MCF 10A (cell line): ENCODE data around the gene XRCC3. TPM values are rescaled to one million over a fixed set of nuclear protein-coding genes. Genes with fewer than 3 reads are reported as not detected.
"Not testable (repeated sequence)": the region's sequence is repeated elsewhere in the genome, so short reads cannot be mapped to it uniquely, and the experiment has no call there.

Experiments used
- BruUV-seq: library from RNA; stranded (reverse); fragments of 400-500 nt; replicated peaks from 2 replicates; lab custom pipeline; 2021; lab: Mats Ljungman, UMichigan
- CTCF ChIA-PET: fragments of 300-600 bp; sonication (Branson Sonifier 250); formaldehyde crosslinking; extraction: SDS; loops from one replicate; lab custom pipeline; 2021; ENCODE audit warnings: antibody characterized with exemption, inconsistent platforms; lab: Yijun Ruan, JAX
- POLR2A ChIA-PET: fragments of 300-600, 350-650 bp; sonication (Branson Sonifier 250); formaldehyde crosslinking; extraction: SDS; loops from one replicate; lab custom pipeline; 2020; ENCODE audit warnings: antibody characterized with exemption, inconsistent platforms; lab: Yijun Ruan, JAX
- DNase-seq: peaks from one replicate; pipeline ENCODE4 v3.0.0-alpha.2; 2018; ENCODE audit not compliant: unreplicated experiment
- H3K27ac Mint-ChIP-seq: one replicate; pipeline ENCODE4 v1.8.0; 2022; ENCODE audit warnings: mild to moderate bottlenecking, low read depth, mixed read lengths; ENCODE audit not compliant: unreplicated experiment
- H3K27me3 Mint-ChIP-seq: one replicate; pipeline ENCODE4 v1.8.0; 2022; ENCODE audit warnings: mixed read lengths; ENCODE audit not compliant: insufficient read depth, unreplicated experiment
- H3K36me3 Mint-ChIP-seq: one replicate; pipeline ENCODE4 v1.8.0; 2022; ENCODE audit warnings: mild to moderate bottlenecking, moderate library complexity, mixed read lengths; ENCODE audit not compliant: insufficient read depth, unreplicated experiment
- H3K4me1 Mint-ChIP-seq: one replicate; pipeline ENCODE4 v1.8.0; 2022; ENCODE audit warnings: mixed read lengths; ENCODE audit not compliant: insufficient read depth, unreplicated experiment
- H3K4me3 Mint-ChIP-seq: one replicate; pipeline ENCODE4 v1.8.0; 2022; ENCODE audit warnings: mild to moderate bottlenecking, moderate library complexity, mixed read lengths; ENCODE audit not compliant: unreplicated experiment
- H3K9me3 Mint-ChIP-seq: one replicate; pipeline ENCODE4 v1.8.0; 2022; ENCODE audit warnings: mixed read lengths; ENCODE audit not compliant: unreplicated experiment
- intact Hi-C: fragments of 100-400 bp; cut with micrococcal nuclease; formaldehyde crosslinking; loops from 2 replicates; pipeline ENCODE4 v1.14.1; 2022
- total RNA-seq: library from RNA; stranded (reverse); gene quantifications from 2 replicates; pipeline ENCODE4 v1.2.3, GENCODE V29; 2022
- TF ChIP-seq, protein P1 (sequence below): fragments of 200-600 bp; IDR thresholded peaks from one replicate; pipeline ENCODE4 v1.8.0; 2022; ENCODE audit warnings: antibody characterized with exemption, mild to moderate bottlenecking; ENCODE audit not compliant: unreplicated experiment

Gene XRCC3
- total RNA-seq, 1 experiment from 2014 or later, result 17.5 TPM

DNA sequence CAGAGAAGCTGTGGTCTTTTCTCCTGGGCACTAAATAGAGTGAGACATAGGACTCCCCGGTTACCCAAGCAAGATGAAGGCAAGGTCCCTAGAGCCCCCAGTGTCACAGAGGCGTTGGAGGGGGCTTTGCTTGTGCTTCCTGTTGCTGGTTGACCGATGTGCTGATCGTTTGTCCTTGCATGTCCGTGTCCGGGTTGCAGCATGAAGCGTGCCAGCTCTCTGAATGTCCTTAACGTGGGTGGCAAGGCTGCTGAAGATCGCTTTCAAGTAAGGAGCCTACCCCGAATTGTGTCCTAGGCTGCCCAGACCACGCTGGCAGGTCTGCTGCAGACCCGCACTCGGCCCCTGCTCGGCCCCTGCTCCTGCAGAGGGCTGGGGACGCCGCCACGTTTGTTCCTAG is 23.1 kb downstream of the XRCC3 start:
- CTCF ChIA-PET, result interaction anchor here (0.6 to 1.4 kb wide), 3 partner anchors 12 to 118 kb away, joined by 3 to 5 read pairs (median 3); no protein-coding TSS in a partner anchor

DNA sequence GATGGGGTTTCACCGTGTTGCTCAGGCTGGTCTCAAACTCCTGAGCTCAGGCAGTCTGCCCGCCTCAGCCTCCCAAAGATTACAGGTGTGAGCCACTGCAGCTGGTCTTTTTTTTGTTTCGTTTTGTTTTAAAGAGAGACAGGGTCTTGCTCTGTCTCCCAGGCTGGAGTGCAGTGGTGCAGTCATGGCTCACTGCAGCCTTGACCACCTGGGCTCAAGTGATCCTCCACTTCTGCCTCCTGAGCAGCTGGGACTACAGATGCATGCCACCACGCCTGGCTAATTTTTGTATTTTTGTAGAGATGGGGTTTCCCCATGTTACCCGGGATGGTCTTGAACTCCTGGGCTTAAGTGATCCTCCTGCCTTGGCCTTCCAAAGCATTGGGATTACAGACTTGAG is 23.6 kb downstream of the XRCC3 start:
- Mint-ChIP-seq H3K4me1 (peaks cover 13% of the 10 kb centered on the region), H3K36me3 (peaks cover 80% of the 10 kb centered on the region)
- CTCF ChIA-PET, result interaction anchor here (0.5 to 1.5 kb wide), 3 partner anchors 12 to 121 kb away, joined by 3 to 6 read pairs (median 3); no protein-coding TSS in a partner anchor
- H3K27me3 Mint-ChIP-seq, H3K4me3 Mint-ChIP-seq, DNase-seq, BruUV-seq, H3K27ac Mint-ChIP-seq, intact Hi-C loops, H3K9me3 Mint-ChIP-seq: not testable (repeated sequence)
- POLR2A ChIA-PET, result interaction anchor here (1.0 to 1.4 kb wide), 2 partner anchors 11 to 20 kb away, joined by 3 to 5 read pairs; no protein-coding TSS in a partner anchor

More for the DNA sequence above, 23.1 kb downstream of the XRCC3 start:
- Mint-ChIP-seq H3K4me1 (peaks cover 14% of the 10 kb centered on the region), H3K36me3 (peaks cover 75% of the 10 kb centered on the region), H3K9me3 (no peaks in the 10 kb centered on the region), H3K27ac (no peak overlapping the region), H3K4me3 (no peak overlapping the region), H3K27me3 (no peaks in the 10 kb centered on the region)
- TF ChIP-seq, protein P1, sequence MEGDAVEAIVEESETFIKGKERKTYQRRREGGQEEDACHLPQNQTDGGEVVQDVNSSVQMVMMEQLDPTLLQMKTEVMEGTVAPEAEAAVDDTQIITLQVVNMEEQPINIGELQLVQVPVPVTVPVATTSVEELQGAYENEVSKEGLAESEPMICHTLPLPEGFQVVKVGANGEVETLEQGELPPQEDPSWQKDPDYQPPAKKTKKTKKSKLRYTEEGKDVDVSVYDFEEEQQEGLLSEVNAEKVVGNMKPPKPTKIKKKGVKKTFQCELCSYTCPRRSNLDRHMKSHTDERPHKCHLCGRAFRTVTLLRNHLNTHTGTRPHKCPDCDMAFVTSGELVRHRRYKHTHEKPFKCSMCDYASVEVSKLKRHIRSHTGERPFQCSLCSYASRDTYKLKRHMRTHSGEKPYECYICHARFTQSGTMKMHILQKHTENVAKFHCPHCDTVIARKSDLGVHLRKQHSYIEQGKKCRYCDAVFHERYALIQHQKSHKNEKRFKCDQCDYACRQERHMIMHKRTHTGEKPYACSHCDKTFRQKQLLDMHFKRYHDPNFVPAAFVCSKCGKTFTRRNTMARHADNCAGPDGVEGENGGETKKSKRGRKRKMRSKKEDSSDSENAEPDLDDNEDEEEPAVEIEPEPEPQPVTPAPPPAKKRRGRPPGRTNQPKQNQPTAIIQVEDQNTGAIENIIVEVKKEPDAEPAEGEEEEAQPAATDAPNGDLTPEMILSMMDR, result no peak
- no peak for DNase-seq
- POLR2A ChIA-PET, result interaction anchor here (1.0 to 1.4 kb wide), 2 partner anchors 12 to 19 kb away, joined by 3 to 5 read pairs; no protein-coding TSS in a partner anchor
- no TSS peak for BruUV-seq
- intact Hi-C loops, result no loop called here

DNA sequence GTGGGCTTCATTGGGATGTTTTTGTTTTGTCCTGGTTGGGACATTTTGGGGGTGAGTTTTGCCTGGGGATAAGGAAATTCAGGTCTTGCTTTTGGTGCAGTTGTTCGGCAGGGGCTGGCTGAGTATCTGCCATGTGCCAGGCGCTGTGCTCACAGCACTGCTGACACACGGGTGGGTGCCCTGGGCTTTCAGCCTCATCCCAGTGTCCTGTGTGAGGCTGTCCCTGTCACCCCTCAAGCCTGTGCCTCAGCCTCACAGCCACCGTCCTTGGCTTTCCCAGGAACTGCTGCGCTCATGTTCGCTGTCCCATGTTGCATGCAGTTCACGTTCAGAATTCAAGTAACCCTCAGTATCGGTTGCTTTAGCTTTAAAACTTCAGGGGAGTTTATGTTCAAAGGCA is 24.9 kb downstream of the XRCC3 start:
- Mint-ChIP-seq H3K4me3 (no peak overlapping the region), H3K4me1 (peaks cover 9% of the 10 kb centered on the region), H3K27ac (no peak overlapping the region), H3K27me3 (no peaks in the 10 kb centered on the region), H3K9me3 (no peaks in the 10 kb centered on the region), H3K36me3 (peaks cover 78% of the 10 kb centered on the region)
- no TSS peak for BruUV-seq
- POLR2A ChIA-PET, result no interaction called here
- TF ChIP-seq, protein P1, result no peak
- intact Hi-C loops, result no loop called here
- DNase-seq, result no peak
- CTCF ChIA-PET, result interaction anchor here (1.5 kb wide), 1 partner anchor 10 kb away, joined by 6 read pairs; no protein-coding TSS in a partner anchor

DNA sequence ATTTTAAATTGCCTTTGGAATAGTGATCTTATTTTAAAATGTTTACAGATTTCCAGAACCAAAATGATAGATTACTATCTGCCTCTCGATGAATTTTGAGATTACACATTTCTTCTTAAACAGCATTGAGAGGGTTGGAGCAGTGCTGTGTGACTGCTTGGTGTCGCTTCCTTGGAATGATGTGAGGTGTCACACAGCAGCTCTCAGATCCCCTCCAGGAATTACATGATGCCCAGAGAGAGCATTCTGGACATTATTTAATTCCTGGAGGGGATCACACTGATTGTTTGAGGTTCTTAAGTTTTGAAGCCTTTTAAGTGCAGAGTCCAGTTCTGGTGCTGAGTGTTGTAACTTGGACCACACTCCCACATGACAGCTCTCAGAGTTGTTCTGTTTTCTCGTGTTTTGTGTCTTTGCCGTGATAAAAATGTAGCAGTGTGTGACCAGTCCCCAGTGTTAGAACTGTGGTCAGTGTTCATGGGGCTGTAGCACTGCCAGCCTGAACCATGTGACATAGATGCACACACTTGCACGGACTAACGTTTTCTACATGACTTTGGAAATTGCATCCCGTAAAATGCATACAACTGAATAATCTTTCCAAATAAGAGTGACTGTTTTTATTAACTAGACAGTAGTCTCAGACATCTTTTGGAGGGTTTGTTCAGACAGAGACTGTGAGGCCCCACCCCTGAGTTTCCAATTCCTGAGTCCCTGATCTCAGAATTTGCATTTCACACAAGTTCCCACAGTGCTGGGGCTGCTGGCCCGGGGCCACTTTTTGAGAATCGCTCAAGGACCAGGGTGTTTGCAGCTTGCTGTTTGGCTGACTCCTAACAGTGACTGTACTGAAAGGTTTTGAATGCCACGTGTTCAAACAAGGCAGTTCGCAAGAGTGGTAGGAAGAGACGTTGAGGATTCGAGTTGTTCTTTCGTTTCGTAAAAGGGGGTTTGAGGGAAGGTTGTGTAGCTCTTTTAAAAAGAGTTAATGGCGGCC is 26.0 kb downstream of the XRCC3 start:
- Mint-ChIP-seq H3K27ac (no peak overlapping the region), H3K9me3 (no peaks in the 10 kb centered on the region), H3K4me1 (peaks cover 9% of the 10 kb centered on the region), H3K27me3 (no peaks in the 10 kb centered on the region), H3K4me3 (no peak overlapping the region), H3K36me3 (peaks cover 78% of the 10 kb centered on the region)
- CTCF ChIA-PET, result interaction anchor here (0.6 kb wide), 1 partner anchor 1095 kb away, joined by 4 read pairs; no protein-coding TSS in a partner anchor
- POLR2A ChIA-PET, result interaction anchor here (0.6 to 0.7 kb wide), 2 partner anchors 148 to 169 kb away, joined by 3 read pairs; no protein-coding TSS in a partner anchor
- no peak for DNase-seq
- BruUV-seq, result no TSS peak
- intact Hi-C loops, result no loop called here
- TF ChIP-seq, protein P1, result no peak
